HL-60 (cell line): ENCODE results near the gene EDN3.

Source experiments
- CTCF ChIP-seq: IDR thresholded peaks from one replicate; pipeline ENCODE4 v1.5.1; 2011; ENCODE audit warnings: low read length, control low read depth, inconsistent platforms; ENCODE audit not compliant: insufficient read depth
- GABPA ChIP-seq: IDR thresholded peaks from 2 replicates; pipeline ENCODE4 v1.6.1; 2012; ENCODE audit warnings: low read depth
- POLR2AphosphoS5 ChIP-seq: IDR thresholded peaks from 2 replicates; pipeline ENCODE4 v1.6.1; 2012; ENCODE audit warnings: low read depth
- REST ChIP-seq: IDR thresholded peaks from 2 replicates; pipeline ENCODE4 v1.6.1; 2012; ENCODE audit warnings: low read depth; ENCODE audit not compliant: insufficient replicate concordance
- SPI1 ChIP-seq: IDR thresholded peaks from 2 replicates; pipeline ENCODE4 v1.6.1; 2012; ENCODE audit warnings: low read depth, mild to moderate bottlenecking, borderline replicate concordance

DNA sequence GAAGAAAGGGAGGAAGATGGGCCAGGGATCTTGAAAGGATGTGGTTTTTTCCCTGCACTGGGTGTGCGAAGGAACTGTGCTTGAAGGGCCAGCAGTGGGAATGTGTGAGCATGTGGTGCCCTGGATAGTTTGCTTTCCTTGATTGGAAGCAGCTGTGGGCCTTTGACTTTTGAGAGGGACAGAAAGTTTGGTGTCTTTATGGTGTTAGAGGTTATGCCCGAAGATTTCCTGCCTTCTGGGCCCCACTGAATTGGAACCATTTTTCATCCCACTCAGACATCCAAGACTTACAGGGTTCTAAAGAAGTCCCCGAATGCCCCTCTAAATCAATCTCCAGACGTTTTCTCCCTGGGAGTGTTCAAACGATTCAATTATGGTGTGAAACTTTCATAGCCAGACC lies 23.5 kb upstream of the EDN3 start:
- TF ChIP-seq CTCF (no peak), POLR2AphosphoS5 (no peak), REST (no peak), SPI1 (no peak), GABPA (no peak)
